Eye (tissue), 1 donor: ENCODE measurements around the gene LRRC2.

Experiments
- DNase-seq: peaks from one replicate; pipeline ENCODE4 v3.0.0-alpha.2; 2015

The LRRC2 gene

GRCh38 chr3:46471371-46471914, 94.7 kb downstream of the LRRC2 start:
- DNase-seq, result no peak

GRCh38 chr3:46470831-46471230, 95.3 kb downstream of the LRRC2 start:
- DNase-seq, result no peak

- no peak for DNase-seq
Observed at GRCh38 chr3:46469680-46470357, 96.3 kb downstream of the LRRC2 start.

GRCh38 chr3:46468753-46469600, 97.1 kb downstream of the LRRC2 start:
- no peak for DNase-seq

- DNase-seq, result no peak
Observed at GRCh38 chr3:46467562-46467961, 98.5 kb downstream of the LRRC2 start.

GRCh38 chr3:46466871-46467403, 99.2 kb downstream of the LRRC2 start:
- DNase-seq, result no peak

- no peak for DNase-seq
Observed at GRCh38 chr3:46466273-46466672, 99.8 kb downstream of the LRRC2 start.
